ENCODE results near the gene SCG5. TPM values are rescaled to one million over a fixed set of nuclear protein-coding genes. Genes with fewer than 3 reads are reported as not detected.

The SCG5 gene
- total and polyA plus RNA-seq, 8 donors = 13.6 to 879 (median 72.3) TPM

DNA sequence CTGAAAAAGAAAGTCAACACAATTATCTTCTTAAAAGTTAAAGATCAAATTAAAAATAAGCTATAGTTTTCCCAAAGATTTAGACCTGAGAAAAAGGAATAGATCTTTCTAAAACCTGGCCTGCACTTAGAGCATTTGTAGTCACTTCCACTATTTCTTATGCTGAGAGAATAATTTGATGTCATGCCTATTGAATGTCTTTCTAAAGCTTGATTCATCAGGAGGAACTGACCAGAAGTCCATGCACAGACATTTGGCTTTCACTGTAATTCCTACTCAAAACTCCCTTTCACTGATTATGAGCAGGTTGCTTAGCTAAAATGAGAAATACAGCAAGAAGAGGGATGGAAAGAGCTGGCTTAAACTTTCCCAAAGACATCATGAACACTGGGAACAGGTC, 80.6 kb downstream of the SCG5 start:
- DNase-seq (no peak), FAIRE-seq (no peak), ATAC-seq (no peak)
- H3K27ac ChIP-seq = no peak overlapping the region
- H3K4me3 ChIP-seq = no peak overlapping the region
- no peaks in the 10 kb centered on the region for H3K36me3 ChIP-seq
- no peaks in the 10 kb centered on the region for H3K4me1 ChIP-seq
- peaks cover 0 to 9% (median 0%) of the 10 kb centered on the region in 4 donors for H3K27me3 ChIP-seq
- no peaks in the 10 kb centered on the region for H3K9me3 ChIP-seq
- intact Hi-C loops (cut with DNase I) = no loop called here
- TF ChIP-seq, protein P1, sequence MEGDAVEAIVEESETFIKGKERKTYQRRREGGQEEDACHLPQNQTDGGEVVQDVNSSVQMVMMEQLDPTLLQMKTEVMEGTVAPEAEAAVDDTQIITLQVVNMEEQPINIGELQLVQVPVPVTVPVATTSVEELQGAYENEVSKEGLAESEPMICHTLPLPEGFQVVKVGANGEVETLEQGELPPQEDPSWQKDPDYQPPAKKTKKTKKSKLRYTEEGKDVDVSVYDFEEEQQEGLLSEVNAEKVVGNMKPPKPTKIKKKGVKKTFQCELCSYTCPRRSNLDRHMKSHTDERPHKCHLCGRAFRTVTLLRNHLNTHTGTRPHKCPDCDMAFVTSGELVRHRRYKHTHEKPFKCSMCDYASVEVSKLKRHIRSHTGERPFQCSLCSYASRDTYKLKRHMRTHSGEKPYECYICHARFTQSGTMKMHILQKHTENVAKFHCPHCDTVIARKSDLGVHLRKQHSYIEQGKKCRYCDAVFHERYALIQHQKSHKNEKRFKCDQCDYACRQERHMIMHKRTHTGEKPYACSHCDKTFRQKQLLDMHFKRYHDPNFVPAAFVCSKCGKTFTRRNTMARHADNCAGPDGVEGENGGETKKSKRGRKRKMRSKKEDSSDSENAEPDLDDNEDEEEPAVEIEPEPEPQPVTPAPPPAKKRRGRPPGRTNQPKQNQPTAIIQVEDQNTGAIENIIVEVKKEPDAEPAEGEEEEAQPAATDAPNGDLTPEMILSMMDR (IDR thresholded peaks at IDR 0.05) = no peak

- H3K36me3 ChIP-seq = no peaks in the 10 kb centered on the region
- H3K27ac ChIP-seq = no peak overlapping the region
- no peaks in the 10 kb centered on the region for H3K4me1 ChIP-seq
- intact Hi-C loops (cut with DNase I) = no loop called here
- 65% methylated on average over 2 of the region's 2 CpGs for WGBS, 2 donors
- TF ChIP-seq, protein P1 (IDR thresholded peaks at IDR 0.05) = no peak
- H3K27me3 ChIP-seq = peaks cover 0 to 1% (median 0%) of the 10 kb centered on the region in 4 donors
- no peak for DNase-seq
- FAIRE-seq = no peak
- no peaks in the 10 kb centered on the region for H3K9me3 ChIP-seq
- H3K4me3 ChIP-seq = no peak overlapping the region
- no peak for ATAC-seq
These were observed 81.8 kb downstream of the SCG5 start for GRCh38 chr15:32723171-32723948.

DNA sequence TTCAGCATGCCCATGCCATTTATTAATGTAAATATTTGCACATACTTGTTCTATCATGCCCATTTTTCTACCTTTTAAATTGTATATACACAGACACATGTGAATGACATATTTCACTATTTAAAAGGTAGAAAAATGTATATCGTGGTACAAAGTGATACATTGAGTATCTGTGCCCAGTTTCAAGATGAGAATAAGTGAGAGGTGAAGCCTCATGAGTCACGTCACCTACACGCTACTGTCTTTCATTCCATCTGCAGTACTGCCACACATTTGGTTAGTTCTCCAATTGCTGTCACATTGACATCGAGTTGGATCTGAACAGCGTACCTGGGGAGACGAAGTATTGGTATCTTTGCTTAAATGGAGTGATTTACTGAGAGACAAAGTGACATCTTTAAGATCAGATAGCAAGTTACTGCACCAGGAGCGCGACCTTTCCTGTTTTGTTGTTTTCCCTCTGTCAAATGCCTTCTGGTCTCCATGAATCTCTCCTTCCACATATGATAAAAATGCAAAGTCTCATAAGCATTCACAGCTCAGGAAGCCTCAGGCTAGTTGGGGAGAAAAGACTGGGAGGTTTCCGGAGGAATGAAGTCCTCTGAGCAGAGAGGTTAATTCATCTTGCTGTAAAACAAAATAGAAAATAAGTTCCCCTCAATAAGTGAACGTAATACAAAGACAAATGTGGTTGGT, 88.3 kb downstream of the SCG5 start:
- WGBS, 2 donors = 85 to 88% methylated on average over 10 of the region's 10 CpGs
- Histone ChIP-seq H3K9me3 (no peaks in the 10 kb centered on the region), H3K4me3 (no peak overlapping the region), H3K36me3 (no peaks in the 10 kb centered on the region), H3K4me1 (no peaks in the 10 kb centered on the region), H3K27ac (no peak overlapping the region), H3K27me3 (no peaks in the 10 kb centered on the region)
- no peak for DNase-seq
- intact Hi-C loops (cut with DNase I) = no loop called here
- no peak for ATAC-seq
- TF ChIP-seq, protein P1 (IDR thresholded peaks at IDR 0.05) = no peak
- no peak for FAIRE-seq

GRCh38 chr15:32730677-32731654, 89.5 kb downstream of the SCG5 start:
- peak in 3 of 4 donors; percentile 73 to 97 (median 78) for ATAC-seq
- H3K4me3 ChIP-seq = no peak overlapping the region
- peak; percentile 32 to 79 (median 72) for DNase-seq
- 48 to 56% methylated on average over 26 to 27 of the region's 27 CpGs for WGBS, 2 donors
- no peaks in the 10 kb centered on the region for H3K9me3 ChIP-seq
- FAIRE-seq = no peak
- H3K36me3 ChIP-seq = no peaks in the 10 kb centered on the region
- no peak overlapping the region for H3K27ac ChIP-seq
- intact Hi-C loops (cut with DNase I) = no loop called here
- H3K27me3 ChIP-seq = no peaks in the 10 kb centered on the region
- TF ChIP-seq, protein P1 (IDR thresholded peaks at IDR 0.05) = no peak
- no peaks in the 10 kb centered on the region for H3K4me1 ChIP-seq

Data from pancreas (tissue), 10 donors.